H9 (cell line): Measurements from ENCODE around the gene ZDHHC24. TPM values are rescaled to one million over a fixed set of nuclear protein-coding genes. Genes with fewer than 3 reads are reported as not detected.
A peak's percentile ranks its signal among the peaks of the same experiment; 100 is the strongest.

Experiments
- DNase-seq: peaks from one replicate; pipeline ENCODE4 v3.0.0-alpha.2; 2017
- H2AFZ ChIP-seq: one replicate; pipeline ENCODE4 v1.6.1; 2013; ENCODE audit warnings: mild to moderate bottlenecking, low read length, control low read depth, moderate library complexity
- H2AK5ac ChIP-seq: 2 replicates; pipeline ENCODE4 v1.6.1; 2013; ENCODE audit warnings: low read length, control low read depth, mixed read lengths; ENCODE audit not compliant: insufficient read length
- H2BK120ac ChIP-seq: one replicate; pipeline ENCODE4 v1.6.1; 2013; ENCODE audit warnings: low read depth, mild to moderate bottlenecking, low read length, control low read depth, inconsistent platforms; ENCODE audit not compliant: poor library complexity, severe bottlenecking
- H2BK12ac ChIP-seq: 2 replicates; pipeline ENCODE4 v1.6.1; 2013; ENCODE audit warnings: low read length, control low read depth, mixed read lengths, low read depth; ENCODE audit not compliant: insufficient read length
- H2BK15ac ChIP-seq: 2 replicates; pipeline ENCODE4 v1.6.1; 2013; ENCODE audit warnings: low read depth, low read length, control low read depth
- H2BK20ac ChIP-seq: one replicate; pipeline ENCODE4 v1.6.1; 2013; ENCODE audit warnings: low read depth, mild to moderate bottlenecking, low read length, control low read depth, inconsistent platforms; ENCODE audit not compliant: poor library complexity, severe bottlenecking
- H2BK5ac ChIP-seq: 2 replicates; pipeline ENCODE4 v1.6.1; 2013; ENCODE audit warnings: low read length, control low read depth, mixed read lengths; ENCODE audit not compliant: insufficient read length
- H3K14ac ChIP-seq: 2 replicates; pipeline ENCODE4 v1.6.1; 2013; ENCODE audit warnings: low read length, control low read depth; ENCODE audit not compliant: insufficient read depth
- H3K18ac ChIP-seq: 2 replicates; pipeline ENCODE4 v1.6.1; 2013; ENCODE audit warnings: low read depth, mild to moderate bottlenecking, mixed read lengths, low read length, control low read depth; ENCODE audit not compliant: insufficient read length
- H3K23ac ChIP-seq: 2 replicates; pipeline ENCODE4 v1.6.1; 2013; ENCODE audit warnings: low read length, control low read depth, mixed read lengths, low read depth; ENCODE audit not compliant: insufficient read length
- H3K23me2 ChIP-seq: 2 replicates; pipeline ENCODE4 v1.6.1; 2013; ENCODE audit warnings: low read depth, mild to moderate bottlenecking, mixed read lengths, low read length, control low read depth; ENCODE audit not compliant: insufficient read length, poor library complexity, severe bottlenecking
- H3K27ac ChIP-seq: 2 replicates; pipeline ENCODE4 v1.5.1; 2013; ENCODE audit warnings: low read length, control low read depth, mixed read lengths, low read depth; ENCODE audit not compliant: insufficient read length
- H3K27me3 ChIP-seq: 2 replicates; pipeline ENCODE4 v1.6.1; 2013; ENCODE audit warnings: low read length, control low read depth, inconsistent platforms; ENCODE audit not compliant: insufficient read depth
- H3K4ac ChIP-seq: 2 replicates; pipeline ENCODE4 v1.6.1; 2013; ENCODE audit warnings: low read depth, mild to moderate bottlenecking, control low read depth, inconsistent platforms, low read length, moderate library complexity
- H3K4me1 ChIP-seq: 2 replicates; pipeline ENCODE4 v1.6.1; 2013; ENCODE audit warnings: low read length, control low read depth, inconsistent platforms; ENCODE audit not compliant: insufficient read depth
- H3K4me2 ChIP-seq: 2 replicates; pipeline ENCODE4 v1.6.1; 2013; ENCODE audit warnings: low read length, control low read depth, mixed read lengths; ENCODE audit not compliant: insufficient read length, insufficient read depth
- H3K56ac ChIP-seq: 2 replicates; pipeline ENCODE4 v1.6.1; 2013; ENCODE audit warnings: low read depth, mild to moderate bottlenecking, mixed read lengths, low read length, control low read depth; ENCODE audit not compliant: insufficient read length
- H3K79me1 ChIP-seq: 2 replicates; pipeline ENCODE4 v1.6.1; 2013; ENCODE audit warnings: low read depth, mild to moderate bottlenecking, moderate library complexity, low read length, control low read depth, inconsistent platforms; ENCODE audit not compliant: insufficient read depth, poor library complexity, severe bottlenecking
- H3K79me2 ChIP-seq: 2 replicates; pipeline ENCODE4 v1.6.1; 2013; ENCODE audit warnings: low read length, control low read depth, inconsistent platforms; ENCODE audit not compliant: insufficient read depth
- H3K9ac ChIP-seq: 2 replicates; pipeline ENCODE4 v1.6.1; 2013; ENCODE audit warnings: low read length, control low read depth, mixed read lengths; ENCODE audit not compliant: insufficient read length; ENCODE audit errors: extremely low read depth
- H3K9me3 ChIP-seq: one replicate; pipeline ENCODE4 v1.6.1; 2013; ENCODE audit warnings: low read depth, low read length, inconsistent platforms; ENCODE audit not compliant: control insufficient read depth
- H3T11ph ChIP-seq: one replicate; pipeline ENCODE4 v1.6.1; 2013; ENCODE audit warnings: mild to moderate bottlenecking, low read length, control low read depth, inconsistent platforms
- H4K20me1 ChIP-seq: one replicate; pipeline ENCODE4 v1.6.1; 2013; ENCODE audit not compliant: control insufficient read depth, insufficient read length, insufficient read depth
- H4K5ac ChIP-seq: 2 replicates; pipeline ENCODE4 v1.6.1; 2013; ENCODE audit warnings: low read depth, mild to moderate bottlenecking, mixed read lengths, low read length, control low read depth; ENCODE audit not compliant: insufficient read length
- H4K8ac ChIP-seq: replicated peaks from 2 replicates; pipeline ENCODE4 v1.6.1; 2013; ENCODE audit warnings: low read length, control low read depth, mixed read lengths, low read depth; ENCODE audit not compliant: insufficient read length
- H4K91ac ChIP-seq: 2 replicates; pipeline ENCODE4 v1.6.1; 2013; ENCODE audit warnings: low read depth, mild to moderate bottlenecking, moderate library complexity, mixed read lengths, low read length, control low read depth; ENCODE audit not compliant: insufficient read length
- H3K27ac Mint-ChIP-seq, 3 experiments: 2 replicates in 2 of 3; 3 replicates in 1 of 3; pipeline ENCODE4 v1.8.0; 2020 to 2021; ENCODE audit warnings: mixed read lengths in 3 of 3, mild to moderate bottlenecking in 1 of 3, moderate library complexity in 1 of 3
- H3K27me3 Mint-ChIP-seq: 2 replicates; pipeline ENCODE4 v1.8.0; 2021; ENCODE audit warnings: low read depth, mild to moderate bottlenecking, moderate library complexity, mixed read lengths
- H3K36me3 Mint-ChIP-seq, 3 experiments: 2 replicates in 2 of 3; 3 replicates in 1 of 3; pipeline ENCODE4 v1.8.0; 2020 to 2021; ENCODE audit warnings: low read depth in 3 of 3, mixed read lengths in 3 of 3; ENCODE audit not compliant: insufficient read depth in 1 of 3
- H3K4me1 Mint-ChIP-seq, 2 experiments: 2 replicates each; pipeline ENCODE4 v1.8.0; 2020; ENCODE audit warnings: mixed read lengths in 2 of 2
- H3K4me3 Mint-ChIP-seq, 2 experiments: 2 replicates in 1 of 2; 3 replicates in 1 of 2; pipeline ENCODE4 v1.8.0; 2020 to 2021; ENCODE audit warnings: mild to moderate bottlenecking in 2 of 2, mixed read lengths in 2 of 2, moderate library complexity in 1 of 2
- H3K9me3 Mint-ChIP-seq, 2 experiments: 2 replicates in 1 of 2; 3 replicates in 1 of 2; pipeline ENCODE4 v1.8.0; 2020; ENCODE audit warnings: mild to moderate bottlenecking in 2 of 2, mixed read lengths in 2 of 2, moderate library complexity in 1 of 2
- WGBS: extraction: QIAGEN DNeasy Blood & Tissue Kit; methylation state at CpG from one replicate; pipeline ENCODE4 v1.1.7; 2013; ENCODE audit warnings: missing lambda C conversion rate, low lambda C conversion rate, mixed read lengths; ENCODE audit not compliant: insufficient read length; ENCODE audit errors: extremely low coverage; 5-methylcytosine and 5-hydroxymethylcytosine counted together
- total RNA-seq: library from RNA; stranded (reverse); gene quantifications from 2 replicates; pipeline ENCODE4 v1.2.1, GENCODE V29; 2021
- TF ChIP-seq, protein P1 (sequence below): fragments of 200-600 bp; sonication (generic); conservative IDR thresholded peaks from 3 replicates; pipeline ENCODE4 v1.8.0; 2021; ENCODE audit warnings: antibody characterized with exemption, mild to moderate bottlenecking

ZDHHC24 gene
- total RNA-seq, 1 experiment from 2014 or later, result 8.9 TPM

- Mint-ChIP-seq H3K4me3 (no peak overlapping the region), H3K9me3 (no peaks in the 10 kb centered on the region), H3K4me1 (peaks cover 20 to 35% of the 10 kb centered on the region in 2 experiments), H3K27me3 (peaks cover 2% of the 10 kb centered on the region), H3K36me3 (peaks cover 3 to 30% (median 23%) of the 10 kb centered on the region in 3 experiments; a peak in 5 of 7 replicates), H3K27ac (peak overlapping the region in 1 of 3 experiments; percentile 22; a peak in 1 of 7 replicates)
- no peak overlapping the region for H2BK5ac ChIP-seq
- H4K20me1 ChIP-seq, result no peaks in the 10 kb centered on the region
- no peak overlapping the region for H3K56ac ChIP-seq
- no CpG with 5 or more reads among the region's 9 CpGs for WGBS
- H2AFZ ChIP-seq, result no peak overlapping the region
- H2BK12ac ChIP-seq, result no peak overlapping the region
- no peak overlapping the region for H3K4me2 ChIP-seq
- H3K23me2 ChIP-seq, result no peaks in the 10 kb centered on the region
- H3K9ac ChIP-seq, result no peak overlapping the region
- H3K23ac ChIP-seq, result no peak overlapping the region
- H4K91ac ChIP-seq, result no peak overlapping the region
- no peak overlapping the region for H3K14ac ChIP-seq
- H3K9me3 ChIP-seq, result no peaks in the 10 kb centered on the region
- DNase-seq, result no peak
- no peak overlapping the region for H3T11ph ChIP-seq
- H4K5ac ChIP-seq, result no peak overlapping the region
- TF ChIP-seq, protein P1, sequence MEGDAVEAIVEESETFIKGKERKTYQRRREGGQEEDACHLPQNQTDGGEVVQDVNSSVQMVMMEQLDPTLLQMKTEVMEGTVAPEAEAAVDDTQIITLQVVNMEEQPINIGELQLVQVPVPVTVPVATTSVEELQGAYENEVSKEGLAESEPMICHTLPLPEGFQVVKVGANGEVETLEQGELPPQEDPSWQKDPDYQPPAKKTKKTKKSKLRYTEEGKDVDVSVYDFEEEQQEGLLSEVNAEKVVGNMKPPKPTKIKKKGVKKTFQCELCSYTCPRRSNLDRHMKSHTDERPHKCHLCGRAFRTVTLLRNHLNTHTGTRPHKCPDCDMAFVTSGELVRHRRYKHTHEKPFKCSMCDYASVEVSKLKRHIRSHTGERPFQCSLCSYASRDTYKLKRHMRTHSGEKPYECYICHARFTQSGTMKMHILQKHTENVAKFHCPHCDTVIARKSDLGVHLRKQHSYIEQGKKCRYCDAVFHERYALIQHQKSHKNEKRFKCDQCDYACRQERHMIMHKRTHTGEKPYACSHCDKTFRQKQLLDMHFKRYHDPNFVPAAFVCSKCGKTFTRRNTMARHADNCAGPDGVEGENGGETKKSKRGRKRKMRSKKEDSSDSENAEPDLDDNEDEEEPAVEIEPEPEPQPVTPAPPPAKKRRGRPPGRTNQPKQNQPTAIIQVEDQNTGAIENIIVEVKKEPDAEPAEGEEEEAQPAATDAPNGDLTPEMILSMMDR, result no peak
- H3K4me1 ChIP-seq, result no peaks in the 10 kb centered on the region
- no peaks in the 10 kb centered on the region for H3K79me2 ChIP-seq
- no peak overlapping the region for H3K18ac ChIP-seq
- no peak overlapping the region for H2AK5ac ChIP-seq
- no peak overlapping the region for H2BK15ac ChIP-seq
- no peak overlapping the region for H3K27ac ChIP-seq
- no peak overlapping the region for H4K8ac ChIP-seq
- H3K4ac ChIP-seq, result no peak overlapping the region
- no peak overlapping the region for H2BK120ac ChIP-seq
- no peak overlapping the region for H2BK20ac ChIP-seq
- H3K79me1 ChIP-seq, result no peaks in the 10 kb centered on the region
- H3K27me3 ChIP-seq, result no peaks in the 10 kb centered on the region
Measured at GRCh38 chr11:66472054-66472453, 73.8 kb downstream of the ZDHHC24 start.
